ENCODE measurements around the gene ZNF451.

ZNF451 gene

DNA sequence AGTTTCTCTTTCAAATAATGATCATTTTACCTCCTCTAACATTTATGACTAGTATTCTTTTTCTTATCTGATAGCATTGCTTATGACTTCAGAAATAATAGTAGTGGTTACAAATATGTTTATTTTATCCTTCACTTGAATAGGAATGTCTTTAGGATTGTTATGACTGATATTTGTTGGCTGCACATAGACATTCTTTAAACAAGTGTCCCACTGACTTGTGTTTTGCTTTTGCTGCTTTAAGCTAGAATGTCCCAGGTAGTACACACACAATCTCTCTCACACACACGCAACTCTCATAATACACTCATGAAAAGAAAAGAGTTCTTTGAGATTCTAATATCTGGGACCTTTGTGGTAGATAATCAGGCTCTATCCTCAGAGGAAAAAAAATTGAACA, 21.9 kb upstream of the ZNF451 start:
- H3K27ac ChIP-seq = no peak overlapping the region
- TF ChIP-seq, protein P1, sequence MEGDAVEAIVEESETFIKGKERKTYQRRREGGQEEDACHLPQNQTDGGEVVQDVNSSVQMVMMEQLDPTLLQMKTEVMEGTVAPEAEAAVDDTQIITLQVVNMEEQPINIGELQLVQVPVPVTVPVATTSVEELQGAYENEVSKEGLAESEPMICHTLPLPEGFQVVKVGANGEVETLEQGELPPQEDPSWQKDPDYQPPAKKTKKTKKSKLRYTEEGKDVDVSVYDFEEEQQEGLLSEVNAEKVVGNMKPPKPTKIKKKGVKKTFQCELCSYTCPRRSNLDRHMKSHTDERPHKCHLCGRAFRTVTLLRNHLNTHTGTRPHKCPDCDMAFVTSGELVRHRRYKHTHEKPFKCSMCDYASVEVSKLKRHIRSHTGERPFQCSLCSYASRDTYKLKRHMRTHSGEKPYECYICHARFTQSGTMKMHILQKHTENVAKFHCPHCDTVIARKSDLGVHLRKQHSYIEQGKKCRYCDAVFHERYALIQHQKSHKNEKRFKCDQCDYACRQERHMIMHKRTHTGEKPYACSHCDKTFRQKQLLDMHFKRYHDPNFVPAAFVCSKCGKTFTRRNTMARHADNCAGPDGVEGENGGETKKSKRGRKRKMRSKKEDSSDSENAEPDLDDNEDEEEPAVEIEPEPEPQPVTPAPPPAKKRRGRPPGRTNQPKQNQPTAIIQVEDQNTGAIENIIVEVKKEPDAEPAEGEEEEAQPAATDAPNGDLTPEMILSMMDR (IDR thresholded peaks at IDR 0.05) = no peak
- TF ChIP-seq ZFX (IDR thresholded peaks at IDR 0.05; ENCODE audit: borderline replicate concordance) = no peak

DNA sequence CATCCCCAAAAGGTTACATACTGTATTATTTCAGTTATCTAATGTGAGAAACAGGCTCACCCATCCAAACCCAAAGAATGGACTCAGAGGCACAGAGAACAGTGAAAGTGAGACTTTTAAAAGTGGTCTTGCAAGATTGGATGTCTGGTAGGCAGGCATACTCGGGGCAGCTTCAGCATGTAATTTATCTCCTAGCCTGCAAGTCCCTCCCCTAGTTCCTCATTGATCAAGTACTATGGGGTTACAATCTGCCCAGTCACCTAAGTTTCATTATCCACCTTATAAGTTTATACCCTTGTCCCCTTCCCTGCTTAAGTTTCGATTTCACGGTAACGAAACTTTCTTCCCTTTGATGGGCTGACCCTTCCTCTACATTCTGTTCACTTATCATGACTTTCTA, 20.8 kb upstream of the ZNF451 start:
- H3K27ac ChIP-seq = no peak overlapping the region
- TF ChIP-seq, protein P1 (IDR thresholded peaks at IDR 0.05) = no peak
- no peak for TF ChIP-seq ZFX (IDR thresholded peaks at IDR 0.05; ENCODE audit: borderline replicate concordance)

DNA sequence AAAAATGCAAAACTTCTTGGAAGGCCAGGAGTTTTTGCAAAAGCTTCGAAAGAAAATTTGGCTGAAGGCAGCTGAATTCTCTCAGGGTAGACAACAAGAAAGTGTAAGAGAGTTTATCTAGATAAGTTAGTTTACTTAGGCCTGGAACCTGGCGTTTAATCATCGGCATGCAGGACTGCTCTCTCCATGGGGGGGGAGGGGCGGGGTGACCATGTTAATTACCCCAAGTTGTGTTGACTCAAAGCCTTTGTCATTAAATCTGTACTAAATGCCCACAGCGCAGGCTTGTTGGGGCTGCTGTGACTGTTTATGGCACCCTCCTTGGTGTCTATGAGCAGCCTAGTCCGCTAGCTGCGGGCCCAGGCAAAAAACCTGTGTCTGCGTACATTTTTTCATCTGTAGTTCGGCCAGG, 20.1 kb upstream of the ZNF451 start:
- H3K27ac ChIP-seq = no peak overlapping the region
- no peak for TF ChIP-seq ZFX (IDR thresholded peaks at IDR 0.05; ENCODE audit: borderline replicate concordance)

DNA sequence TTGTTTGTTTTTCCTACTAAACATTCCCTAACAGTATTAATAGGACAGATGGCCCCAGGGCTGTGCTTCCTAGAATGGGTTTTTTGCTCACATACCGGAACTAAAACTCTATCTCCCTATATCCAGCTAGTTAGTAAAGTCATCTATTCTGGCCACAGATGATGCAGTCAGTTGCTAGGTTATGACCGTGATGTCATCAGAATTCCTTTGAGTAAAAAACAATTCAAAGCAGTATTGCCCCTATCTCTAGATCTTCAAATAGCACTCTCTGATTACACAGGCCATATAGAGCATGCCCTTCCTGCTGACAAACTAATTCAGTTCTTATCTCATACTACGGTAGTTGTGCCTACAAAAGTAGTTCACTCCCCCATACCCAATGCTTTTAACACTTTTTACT, 17.9 kb upstream of the ZNF451 start:
- H3K27ac ChIP-seq = no peak overlapping the region
- TF ChIP-seq, protein P1 (IDR thresholded peaks at IDR 0.05) = no peak

DNA sequence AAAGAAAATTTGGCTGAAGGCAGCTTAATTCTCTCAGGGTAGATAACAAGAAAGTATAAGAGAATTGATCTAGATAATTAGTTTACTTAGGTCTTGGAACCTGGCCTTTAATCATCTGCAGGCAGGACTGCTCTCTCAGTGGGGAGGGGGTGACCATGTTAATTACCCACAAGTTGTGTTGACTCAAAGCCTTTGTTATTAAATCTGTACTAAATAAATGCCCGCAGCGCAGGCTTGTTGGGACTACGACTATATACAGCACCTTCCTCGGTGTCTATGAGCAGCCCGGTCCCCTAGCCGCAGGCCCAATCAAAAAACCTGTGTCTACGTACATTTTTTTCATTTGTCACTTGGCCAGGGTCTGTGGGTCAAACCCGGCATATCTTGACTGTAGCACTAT, 15.6 kb upstream of the ZNF451 start:
- TF ChIP-seq, protein P1 (IDR thresholded peaks at IDR 0.05) = no peak
- no peak for TF ChIP-seq ZFX (IDR thresholded peaks at IDR 0.05; ENCODE audit: borderline replicate concordance)
- no peak overlapping the region for H3K27ac ChIP-seq

DNA sequence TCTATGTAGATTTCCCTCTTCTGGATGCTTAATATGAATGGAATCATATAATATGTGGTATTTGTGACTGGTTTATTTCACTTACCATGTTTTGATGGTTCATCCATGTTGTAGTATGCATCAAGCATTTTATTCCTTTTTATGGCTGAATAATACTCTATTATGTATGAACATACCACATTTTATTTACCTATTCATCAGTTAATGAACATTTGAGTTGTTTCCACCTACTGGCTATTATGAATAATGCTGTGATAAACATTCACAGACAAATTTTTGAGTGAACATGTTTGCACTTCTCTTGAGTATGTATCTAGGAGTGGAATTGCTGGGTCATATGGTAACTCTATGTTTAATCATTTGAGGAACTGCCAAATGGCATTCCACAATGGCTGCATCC, 14.9 kb upstream of the ZNF451 start:
- no peak overlapping the region for H3K27ac ChIP-seq
- TF ChIP-seq ZFX (IDR thresholded peaks at IDR 0.05; ENCODE audit: borderline replicate concordance) = no peak
- TF ChIP-seq, protein P1 (IDR thresholded peaks at IDR 0.05) = no peak

DNA sequence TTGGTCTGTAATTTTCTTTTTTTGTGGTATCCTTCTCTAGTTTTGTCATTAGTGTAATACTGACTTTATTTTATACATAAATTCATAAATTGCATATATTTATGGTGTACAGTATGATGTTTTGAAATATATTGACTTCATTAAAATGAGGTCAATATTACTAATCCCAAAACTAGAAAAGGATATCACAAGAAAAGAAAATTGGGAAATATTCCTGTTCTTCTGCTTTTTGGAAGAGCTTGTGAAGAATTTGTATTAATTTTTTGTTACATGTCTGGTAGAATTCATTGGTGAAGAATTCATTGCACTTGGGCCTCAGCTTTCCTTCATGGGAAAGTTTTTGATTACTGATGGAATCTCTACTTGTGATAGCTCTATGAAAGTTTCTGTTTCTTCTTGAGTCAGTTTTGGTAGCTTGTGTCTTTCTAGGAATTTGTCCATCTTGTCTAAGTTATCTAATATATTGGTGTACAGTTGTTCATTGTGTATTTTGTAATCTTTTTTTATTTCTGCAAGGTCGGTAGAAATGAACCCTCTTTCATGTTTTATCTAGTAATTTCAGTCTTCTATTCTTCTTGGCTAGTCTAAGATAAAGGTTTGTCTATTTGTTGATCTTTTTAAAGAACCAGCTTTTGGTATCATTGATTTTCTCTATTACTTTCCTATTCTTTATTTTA, 11.3 kb upstream of the ZNF451 start:
- no peak for TF ChIP-seq ZFX (IDR thresholded peaks at IDR 0.05; ENCODE audit: borderline replicate concordance)
- TF ChIP-seq, protein P1 (IDR thresholded peaks at IDR 0.05) = no peak
- no peak overlapping the region for H3K27ac ChIP-seq

DNA sequence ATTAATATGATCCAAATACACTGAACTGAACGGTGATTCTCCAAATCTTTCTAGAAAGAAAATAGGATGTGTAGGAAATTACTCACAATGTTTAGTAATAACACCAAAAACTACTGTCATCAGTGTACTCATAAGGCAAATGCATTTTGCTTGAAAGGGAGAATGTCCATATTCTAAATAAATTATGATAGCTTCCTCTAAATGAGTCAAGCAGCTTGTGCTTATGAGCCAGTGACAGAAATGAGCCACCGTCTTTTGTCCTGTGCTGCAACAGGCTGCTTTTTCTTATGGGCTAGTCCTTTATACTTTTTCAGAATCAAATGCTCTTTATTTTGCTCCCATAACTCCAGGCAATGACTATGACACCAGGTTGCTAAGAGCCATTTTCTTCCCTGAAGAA, 4.5 kb upstream of the ZNF451 start:
- no peak for TF ChIP-seq ZFX (IDR thresholded peaks at IDR 0.05; ENCODE audit: borderline replicate concordance)
- TF ChIP-seq, protein P1 (IDR thresholded peaks at IDR 0.05) = no peak
- H3K27ac ChIP-seq = no peak overlapping the region

Data from 22Rv1 (cell line).